ENCODE results near the gene INTS12. TPM values are rescaled to one million over a fixed set of nuclear protein-coding genes. Genes with fewer than 3 reads are reported as not detected.

INTS12 gene
- total RNA-seq (2022) = 11.8 and 13.4 TPM in 2 replicates
- percentile 68 among the genes with signal in this experiment for Bru-seq, nascent RNA
- percentile 56 among the genes with signal in this experiment for BruChase-seq, experiment 1, labeled RNA remaining after a 6-hour chase
- percentile 58 among the genes with signal in this experiment for BruChase-seq, experiment 2, labeled RNA remaining after a 2-hour chase
- long read RNA-seq, transcript INTS12-206 (7 exons, 1,975 nt) = major isoform, 9 of 29 reads
- long read RNA-seq, partial matches to known transcripts = 3 of 29 reads
- long read RNA-seq, other reads (novel, unspliced or antisense) = 17 of 29 reads

GRCh38 chr4:105708181-105709080 lies at the start of gene INTS12, which contains the start of gene GSTCD:
INTS12 (minus strand) TSS chr4:105708689; CDS start chr4:105700005, 8,684 bp downstream.
GSTCD (plus strand) TSS chr4:105708784; CDS start chr4:105717614, 8,830 bp downstream.
- Mint-ChIP-seq H3K4me3 (ENCODE audit: low read depth, unreplicated experiment) (peak within 1 kb of the TSS; percentile 93), H3K27ac (ENCODE audit: unreplicated experiment) (peak within 1 kb of the TSS; percentile 87), H3K27me3 (ENCODE audit: unreplicated experiment) (no peaks in the 10 kb centered on the region), H3K36me3 (ENCODE audit: insufficient read depth, unreplicated experiment) (peaks cover 24% of the 10 kb centered on the region), H3K9me3 (ENCODE audit: low read depth, unreplicated experiment) (no peaks in the 10 kb centered on the region), H3K4me1 (ENCODE audit: low read depth, unreplicated experiment) (peaks cover 32% of the 10 kb centered on the region)
- peak; percentile 87 for DNase-seq
- intact Hi-C loops (cut with micrococcal nuclease; ENCODE audit: unreplicated experiment) = no loop called here
- no peak for TF ChIP-seq CTCF (IDR thresholded peaks at IDR 0.05; ENCODE audit: unreplicated experiment)
- CTCF ChIA-PET = interaction anchor here (1.3 kb wide), 1 partner anchor 187 kb away, joined by 3 read pairs; no protein-coding TSS in a partner anchor
- no TSS peak for BruUV-seq (replicated peaks)

- intact Hi-C loops (cut with micrococcal nuclease; ENCODE audit: unreplicated experiment) = no loop called here
- H3K4me3 Mint-ChIP-seq (ENCODE audit: low read depth, unreplicated experiment) = no peak overlapping the region
- H3K36me3 Mint-ChIP-seq (ENCODE audit: insufficient read depth, unreplicated experiment) = no peaks in the 10 kb centered on the region
- H3K9me3 Mint-ChIP-seq (ENCODE audit: low read depth, unreplicated experiment) = no peaks in the 10 kb centered on the region
- no peak for DNase-seq
- no peak overlapping the region for H3K27ac Mint-ChIP-seq (ENCODE audit: unreplicated experiment)
- H3K27me3 Mint-ChIP-seq (ENCODE audit: unreplicated experiment) = no peaks in the 10 kb centered on the region
- peaks cover 3% of the 10 kb centered on the region for H3K4me1 Mint-ChIP-seq (ENCODE audit: low read depth, unreplicated experiment)
- TF ChIP-seq CTCF (IDR thresholded peaks at IDR 0.05; ENCODE audit: unreplicated experiment) = no peak
- CTCF ChIA-PET = no interaction called here
- BruUV-seq (replicated peaks) = no TSS peak
Observed at GRCh38 chr4:105755375-105755774, 46.9 kb upstream of the INTS12 start.

- Mint-ChIP-seq H3K9me3 (ENCODE audit: low read depth, unreplicated experiment) (no peaks in the 10 kb centered on the region), H3K27me3 (ENCODE audit: unreplicated experiment) (no peaks in the 10 kb centered on the region), H3K4me1 (ENCODE audit: low read depth, unreplicated experiment) (no peaks in the 10 kb centered on the region), H3K4me3 (ENCODE audit: low read depth, unreplicated experiment) (no peak overlapping the region), H3K36me3 (ENCODE audit: insufficient read depth, unreplicated experiment) (no peaks in the 10 kb centered on the region), H3K27ac (ENCODE audit: unreplicated experiment) (no peak overlapping the region)
- no peak for TF ChIP-seq CTCF (IDR thresholded peaks at IDR 0.05; ENCODE audit: unreplicated experiment)
- intact Hi-C loops (cut with micrococcal nuclease; ENCODE audit: unreplicated experiment) = no loop called here
- no TSS peak for BruUV-seq (replicated peaks)
- DNase-seq = no peak
- CTCF ChIA-PET = no interaction called here
Observed at GRCh38 chr4:105753361-105753760, 44.9 kb upstream of the INTS12 start.

GRCh38 chr4:105751718-105752299 lies 43.3 kb upstream of the INTS12 start:
- H3K9me3 Mint-ChIP-seq (ENCODE audit: low read depth, unreplicated experiment) = no peaks in the 10 kb centered on the region
- no peaks in the 10 kb centered on the region for H3K4me1 Mint-ChIP-seq (ENCODE audit: low read depth, unreplicated experiment)
- H3K36me3 Mint-ChIP-seq (ENCODE audit: insufficient read depth, unreplicated experiment) = no peaks in the 10 kb centered on the region
- no peaks in the 10 kb centered on the region for H3K27me3 Mint-ChIP-seq (ENCODE audit: unreplicated experiment)
- no peak overlapping the region for H3K27ac Mint-ChIP-seq (ENCODE audit: unreplicated experiment)
- no peak for DNase-seq
- no peak overlapping the region for H3K4me3 Mint-ChIP-seq (ENCODE audit: low read depth, unreplicated experiment)
- intact Hi-C loops (cut with micrococcal nuclease; ENCODE audit: unreplicated experiment) = no loop called here
- CTCF ChIA-PET = interaction anchor here (0.6 kb wide), 1 partner anchor 305 kb away, joined by 3 read pairs; no protein-coding TSS in a partner anchor
- no TSS peak for BruUV-seq (replicated peaks)
- no peak for TF ChIP-seq CTCF (IDR thresholded peaks at IDR 0.05; ENCODE audit: unreplicated experiment)

All from Calu3 (cell line).